Loucy (cell line): Measurements from ENCODE around the gene GAK.

ENCODE experiments used
- EZH2phosphoT487 ChIP-seq: fragments of 200-600 bp; IDR thresholded peaks from 2 replicates; pipeline ENCODE4 v1.6.1; 2018; ENCODE audit warnings: antibody characterized with exemption, mild to moderate bottlenecking, moderate library complexity, borderline replicate concordance
- TF ChIP-seq, protein P1 (sequence below): fragments of 200-600 bp; sonication (generic); conservative IDR thresholded peaks from 2 replicates; pipeline ENCODE4 v1.5.1; 2014; ENCODE audit warnings: mild to moderate bottlenecking, antibody characterized with exemption, low read length

DNA sequence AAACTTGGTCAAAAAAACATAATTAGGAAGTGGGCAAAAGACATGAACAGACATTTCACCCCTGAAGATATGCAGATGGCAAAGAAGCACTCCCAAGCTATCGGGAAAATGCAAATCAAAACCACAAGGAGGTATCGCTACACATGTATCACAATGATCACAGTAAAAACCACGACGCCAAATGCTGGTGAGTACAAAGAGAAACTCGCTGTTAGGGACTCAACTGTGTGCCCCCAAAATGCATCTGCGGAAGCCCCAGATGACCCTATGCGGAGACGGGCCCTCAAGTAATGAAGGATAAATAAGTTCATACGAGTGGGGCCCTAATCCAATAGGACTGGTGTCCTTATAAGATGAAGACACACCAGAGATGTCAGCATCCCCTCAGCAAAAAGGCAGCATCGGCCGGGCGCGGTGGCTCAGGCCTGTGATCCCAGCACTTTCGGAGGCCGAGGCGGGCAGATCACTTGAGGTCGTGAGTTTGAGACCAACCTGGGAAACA lies 10.2 kb downstream of the GAK start:
- TF ChIP-seq, protein P1, sequence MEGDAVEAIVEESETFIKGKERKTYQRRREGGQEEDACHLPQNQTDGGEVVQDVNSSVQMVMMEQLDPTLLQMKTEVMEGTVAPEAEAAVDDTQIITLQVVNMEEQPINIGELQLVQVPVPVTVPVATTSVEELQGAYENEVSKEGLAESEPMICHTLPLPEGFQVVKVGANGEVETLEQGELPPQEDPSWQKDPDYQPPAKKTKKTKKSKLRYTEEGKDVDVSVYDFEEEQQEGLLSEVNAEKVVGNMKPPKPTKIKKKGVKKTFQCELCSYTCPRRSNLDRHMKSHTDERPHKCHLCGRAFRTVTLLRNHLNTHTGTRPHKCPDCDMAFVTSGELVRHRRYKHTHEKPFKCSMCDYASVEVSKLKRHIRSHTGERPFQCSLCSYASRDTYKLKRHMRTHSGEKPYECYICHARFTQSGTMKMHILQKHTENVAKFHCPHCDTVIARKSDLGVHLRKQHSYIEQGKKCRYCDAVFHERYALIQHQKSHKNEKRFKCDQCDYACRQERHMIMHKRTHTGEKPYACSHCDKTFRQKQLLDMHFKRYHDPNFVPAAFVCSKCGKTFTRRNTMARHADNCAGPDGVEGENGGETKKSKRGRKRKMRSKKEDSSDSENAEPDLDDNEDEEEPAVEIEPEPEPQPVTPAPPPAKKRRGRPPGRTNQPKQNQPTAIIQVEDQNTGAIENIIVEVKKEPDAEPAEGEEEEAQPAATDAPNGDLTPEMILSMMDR = no peak
- TF ChIP-seq EZH2phosphoT487 = no peak
